Muscle layer of duodenum (tissue), 2 donors: ENCODE data around the gene LASP1NB.

Experiments used
- H3K27ac ChIP-seq: one replicate; pipeline ENCODE4 v1.7.0; 2013; ENCODE audit warnings: mild to moderate bottlenecking, low read length
- H3K27me3 ChIP-seq: one replicate; pipeline ENCODE4 v1.7.0; 2013; ENCODE audit warnings: low read depth, mild to moderate bottlenecking, control low read depth, low read length
- H3K36me3 ChIP-seq, 2 donors: one replicate each; pipeline ENCODE4 v1.7.0; 2013; ENCODE audit warnings: low read length in 2 of 2, control low read depth in 1 of 2, mild to moderate bottlenecking in 1 of 2; ENCODE audit not compliant: insufficient read depth in 2 of 2, control insufficient read depth in 1 of 2
- H3K4me1 ChIP-seq, 2 donors: one replicate each; pipeline ENCODE4 v1.7.0; 2013; ENCODE audit warnings: low read length in 2 of 2, mild to moderate bottlenecking in 2 of 2, control low read depth in 1 of 2, moderate library complexity in 1 of 2; ENCODE audit not compliant: insufficient read depth in 2 of 2, control insufficient read depth in 1 of 2
- H3K4me3 ChIP-seq, 2 donors: one replicate each; pipeline ENCODE4 v1.7.0; 2013; ENCODE audit warnings: low read length in 2 of 2, low read depth in 1 of 2, mild to moderate bottlenecking in 1 of 2
- H3K9me3 ChIP-seq, 2 donors: one replicate each; pipeline ENCODE4 v1.7.0; 2013; ENCODE audit warnings: low read length in 2 of 2, control low read depth in 1 of 2, mild to moderate bottlenecking in 1 of 2; ENCODE audit not compliant: control insufficient read depth in 1 of 2
- donor health status: healthy.

The LASP1NB gene

GRCh38 chr17:38888842-38889241 lies 36.6 kb upstream of the LASP1NB start:
- H3K4me3 ChIP-seq = no peak overlapping the region
- H3K4me1 ChIP-seq = peaks cover 26 to 49% of the 10 kb centered on the region in 2 donors
- H3K27ac ChIP-seq = no peak overlapping the region
- H3K9me3 ChIP-seq = no peaks in the 10 kb centered on the region
- peaks cover 38 to 39% of the 10 kb centered on the region in 2 donors for H3K36me3 ChIP-seq
- H3K27me3 ChIP-seq = no peaks in the 10 kb centered on the region

- Histone ChIP-seq H3K4me1 (peaks cover 28 to 44% of the 10 kb centered on the region in 2 donors), H3K27ac (no peak overlapping the region), H3K4me3 (no peak overlapping the region), H3K9me3 (no peaks in the 10 kb centered on the region), H3K27me3 (no peaks in the 10 kb centered on the region), H3K36me3 (peaks cover 38 to 46% of the 10 kb centered on the region in 2 donors)
These were observed 35.5 kb upstream of the LASP1NB start for GRCh38 chr17:38889745-38890409.

GRCh38 chr17:38890410-38890746 lies 35.0 kb upstream of the LASP1NB start:
- Histone ChIP-seq H3K9me3 (no peaks in the 10 kb centered on the region), H3K4me3 (no peak overlapping the region), H3K36me3 (peaks cover 36 to 46% of the 10 kb centered on the region in 2 donors), H3K27me3 (no peaks in the 10 kb centered on the region), H3K4me1 (peaks cover 23 to 39% of the 10 kb centered on the region in 2 donors), H3K27ac (no peak overlapping the region)

- Histone ChIP-seq H3K9me3 (no peaks in the 10 kb centered on the region), H3K4me3 (no peak overlapping the region), H3K27me3 (no peaks in the 10 kb centered on the region), H3K27ac (no peak overlapping the region), H3K4me1 (peaks cover 16 to 34% of the 10 kb centered on the region in 2 donors), H3K36me3 (peaks cover 39 to 49% of the 10 kb centered on the region in 2 donors)
These were observed 34.0 kb upstream of the LASP1NB start for GRCh38 chr17:38891441-38891840.

- no peak overlapping the region for H3K27ac ChIP-seq
- H3K9me3 ChIP-seq = no peaks in the 10 kb centered on the region
- H3K27me3 ChIP-seq = no peaks in the 10 kb centered on the region
- peaks cover 22 to 36% of the 10 kb centered on the region in 2 donors for H3K4me1 ChIP-seq
- no peak overlapping the region for H3K4me3 ChIP-seq
- peaks cover 39 to 49% of the 10 kb centered on the region in 2 donors for H3K36me3 ChIP-seq
These were observed 33.3 kb upstream of the LASP1NB start for GRCh38 chr17:38892083-38892482.

GRCh38 chr17:38892620-38893019 lies 32.8 kb upstream of the LASP1NB start:
- no peak overlapping the region for H3K27ac ChIP-seq
- H3K9me3 ChIP-seq = no peaks in the 10 kb centered on the region
- no peak overlapping the region for H3K4me3 ChIP-seq
- H3K36me3 ChIP-seq = peaks cover 35 to 45% of the 10 kb centered on the region in 2 donors
- H3K4me1 ChIP-seq = peaks cover 27 to 38% of the 10 kb centered on the region in 2 donors
- H3K27me3 ChIP-seq = no peaks in the 10 kb centered on the region

GRCh38 chr17:38893113-38893512 lies 32.3 kb upstream of the LASP1NB start:
- H3K36me3 ChIP-seq = peaks cover 32 to 43% of the 10 kb centered on the region in 2 donors
- peaks cover 28 to 42% of the 10 kb centered on the region in 2 donors for H3K4me1 ChIP-seq
- no peaks in the 10 kb centered on the region for H3K27me3 ChIP-seq
- no peak overlapping the region for H3K27ac ChIP-seq
- H3K4me3 ChIP-seq = no peak overlapping the region
- no peaks in the 10 kb centered on the region for H3K9me3 ChIP-seq

- Histone ChIP-seq H3K36me3 (peaks cover 37 to 45% of the 10 kb centered on the region in 2 donors), H3K27ac (peak overlapping the region; percentile 25), H3K4me3 (no peak overlapping the region), H3K9me3 (no peaks in the 10 kb centered on the region), H3K27me3 (no peaks in the 10 kb centered on the region), H3K4me1 (peaks cover 28 to 47% of the 10 kb centered on the region in 2 donors)
These were observed 31.8 kb upstream of the LASP1NB start for GRCh38 chr17:38893607-38894006.

GRCh38 chr17:38894276-38894675 lies 31.1 kb upstream of the LASP1NB start:
- Histone ChIP-seq H3K4me3 (no peak overlapping the region), H3K4me1 (peaks cover 28 to 54% of the 10 kb centered on the region in 2 donors), H3K27ac (no peak overlapping the region), H3K36me3 (peaks cover 41 to 48% of the 10 kb centered on the region in 2 donors), H3K27me3 (no peaks in the 10 kb centered on the region), H3K9me3 (no peaks in the 10 kb centered on the region)

GRCh38 chr17:38896346-38896954 lies 29.0 kb upstream of the LASP1NB start:
- Histone ChIP-seq H3K36me3 (peaks cover 38 to 41% of the 10 kb centered on the region in 2 donors), H3K27me3 (no peaks in the 10 kb centered on the region), H3K9me3 (no peaks in the 10 kb centered on the region), H3K27ac (no peak overlapping the region), H3K4me1 (peaks cover 37 to 66% of the 10 kb centered on the region in 2 donors), H3K4me3 (no peak overlapping the region)

- no peaks in the 10 kb centered on the region for H3K27me3 ChIP-seq
- H3K4me1 ChIP-seq = peaks cover 38 to 67% of the 10 kb centered on the region in 2 donors
- H3K9me3 ChIP-seq = no peaks in the 10 kb centered on the region
- peaks cover 31 to 34% of the 10 kb centered on the region in 2 donors for H3K36me3 ChIP-seq
- H3K4me3 ChIP-seq = no peak overlapping the region
- peak overlapping the region; percentile 7 for H3K27ac ChIP-seq
These were observed 28.2 kb upstream of the LASP1NB start for GRCh38 chr17:38897176-38897575.
